H1 (cell line): Measurements from ENCODE around the gene CMYA5. TPM values are rescaled to one million over a fixed set of nuclear protein-coding genes. Genes with fewer than 3 reads are reported as not detected.

Experiments
- BCL11A ChIP-seq, 2 experiments: IDR thresholded peaks; one replicate each; pipeline ENCODE4 v1.6.1; 2011; ENCODE audit warnings: low read depth in 2 of 2, low read length in 2 of 2, mild to moderate bottlenecking in 2 of 2
- CREB1 ChIP-seq: IDR thresholded peaks from 2 replicates; pipeline ENCODE4 v1.6.1; 2012; ENCODE audit warnings: inconsistent platforms
- JUND ChIP-seq: IDR thresholded peaks from 2 replicates; pipeline ENCODE4 v1.6.1; 2011; ENCODE audit warnings: mild to moderate bottlenecking, improper control_type of control experiment, low read length
- KDM1A ChIP-seq: fragments of 200-600, 300-600 bp; sonication (generic); IDR thresholded peaks from 2 replicates; pipeline ENCODE4 v1.7.1; 2016; ENCODE audit warnings: mild to moderate bottlenecking, low read length, borderline replicate concordance
- RBBP5 ChIP-seq: IDR thresholded peaks from 2 replicates; pipeline ENCODE4 v1.7.1; 2012; ENCODE audit warnings: low read depth, mild to moderate bottlenecking, inconsistent platforms, low read length, moderate library complexity, borderline replicate concordance
- SP2 ChIP-seq: IDR thresholded peaks from 2 replicates; pipeline ENCODE4 v1.6.1; 2012; ENCODE audit warnings: mild to moderate bottlenecking, low read length, inconsistent platforms
- TAF7 ChIP-seq: optimal IDR thresholded peaks from 2 replicates; pipeline ENCODE3; 2011; ENCODE audit warnings: low read depth, mild to moderate bottlenecking, inconsistent platforms, low read length, moderate library complexity, borderline replicate concordance
- USF2 ChIP-seq: IDR thresholded peaks from 2 replicates; pipeline ENCODE4 v1.6.1; 2011; ENCODE audit warnings: low read length, improper control_type of control experiment
- polyA plus RNA-seq, 7 experiments: library from polyadenylated mRNA; depleted of rRNA in 3 of 7; stranded (reverse) in 5 of 7; unstranded in 2 of 7; fragments of >200 nt in 5 of 7; fragments of 200-250 nt in 2 of 7; gene quantifications; 1 replicate in 5 of 7; 2 replicates in 1 of 7; 4 replicates in 1 of 7; pipeline versions ENCODE4 v1.2.1 to v1.2.3, GENCODE V29; 2011 to 2013; ENCODE audit warnings: missing spikeins in 2 of 7, mixed read lengths in 2 of 7
- total RNA-seq: library from RNA; stranded (reverse); fragmentation: NEBNext Ultra II Directional; extraction: Animal tissue kit (Norgen Biotek cat#: 25700); gene quantifications from 2 replicates; pipeline ENCODE4 v1.2.1, GENCODE V29; 2021

The CMYA5 gene
- total and polyA plus RNA-seq, 2 of the 8 experiments (the other 6 are each of a cell fraction or from before 2014, with no cell fraction given), result 0.88 to 0.95 TPM

- no peak for TF ChIP-seq USF2
- TF ChIP-seq CREB1, result no peak
- no peak for TF ChIP-seq SP2
- no peak for TF ChIP-seq RBBP5
- no peak for TF ChIP-seq JUND
- TF ChIP-seq BCL11A (IDR thresholded peaks at IDR 0.05; ENCODE audit: low read depth in 2 of 2, low read length in 2 of 2), result no peak
- no peak for TF ChIP-seq TAF7
- no peak for TF ChIP-seq KDM1A
Measured at GRCh38 chr5:79831381-79832309, 142.0 kb downstream of the CMYA5 start (continued).
